Erythroblast (primary cell): ENCODE data around the gene LRRC3.

Experiments used
- GATA1 ChIP-seq: IDR thresholded peaks from 2 replicates; pipeline ENCODE4 v1.6.1; 2011; ENCODE audit warnings: low read depth, mild to moderate bottlenecking, control low read depth, low read length, moderate library complexity
- POLR2A ChIP-seq: IDR thresholded peaks from 2 replicates; pipeline ENCODE4 v1.6.1; 2011; ENCODE audit warnings: mild to moderate bottlenecking, low read length

DNA sequence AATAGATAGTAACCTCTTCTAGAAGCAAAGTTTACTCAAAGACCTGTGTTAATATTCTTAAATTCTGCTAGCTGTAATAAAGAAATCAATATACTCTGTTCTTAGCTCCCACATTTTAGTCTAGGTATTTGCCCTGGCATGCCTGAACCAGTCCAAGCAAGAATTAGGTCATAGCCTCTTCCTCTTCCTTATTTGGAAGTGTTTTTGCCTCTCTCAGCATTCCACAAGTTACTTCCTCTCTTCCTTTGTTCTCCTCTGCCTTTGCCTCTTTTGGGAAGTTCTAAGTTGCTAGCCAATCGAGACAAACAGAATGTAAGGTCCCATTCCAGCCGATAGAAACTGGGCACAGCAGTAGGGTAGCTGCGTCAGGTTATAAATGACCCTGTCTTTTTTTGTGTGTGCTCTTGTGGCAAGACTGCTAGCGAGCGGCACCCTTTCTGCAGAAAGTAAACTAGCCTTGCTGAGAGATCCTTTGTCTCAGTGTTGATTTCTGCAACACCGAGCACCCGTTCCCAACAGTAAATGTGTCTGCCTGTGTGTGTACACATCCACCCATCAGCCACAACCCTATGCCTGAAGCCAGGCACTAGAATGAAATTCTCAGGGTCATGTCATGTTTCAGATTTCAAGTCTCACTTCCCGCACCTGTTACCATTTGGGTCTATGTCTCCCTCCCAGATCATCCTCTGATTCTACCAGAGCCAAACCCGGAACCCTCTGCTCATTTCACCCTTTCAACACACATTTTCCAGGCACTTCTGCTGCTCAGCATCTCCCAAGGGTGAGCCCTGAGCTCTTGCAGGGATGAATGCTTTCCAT is 37.5 kb downstream of the LRRC3 start:
- TF ChIP-seq POLR2A (no peak), GATA1 (no peak)
